GM12874 (cell line): ENCODE measurements around the gene SLC26A11.

Source experiments
- TF ChIP-seq, protein P1 (sequence below): IDR thresholded peaks from 2 replicates; pipeline ENCODE4 v1.5.1; 2011; ENCODE audit warnings: low read depth, mild to moderate bottlenecking, control low read depth, low read length, moderate library complexity; ENCODE audit not compliant: insufficient read depth

Gene SLC26A11

DNA sequence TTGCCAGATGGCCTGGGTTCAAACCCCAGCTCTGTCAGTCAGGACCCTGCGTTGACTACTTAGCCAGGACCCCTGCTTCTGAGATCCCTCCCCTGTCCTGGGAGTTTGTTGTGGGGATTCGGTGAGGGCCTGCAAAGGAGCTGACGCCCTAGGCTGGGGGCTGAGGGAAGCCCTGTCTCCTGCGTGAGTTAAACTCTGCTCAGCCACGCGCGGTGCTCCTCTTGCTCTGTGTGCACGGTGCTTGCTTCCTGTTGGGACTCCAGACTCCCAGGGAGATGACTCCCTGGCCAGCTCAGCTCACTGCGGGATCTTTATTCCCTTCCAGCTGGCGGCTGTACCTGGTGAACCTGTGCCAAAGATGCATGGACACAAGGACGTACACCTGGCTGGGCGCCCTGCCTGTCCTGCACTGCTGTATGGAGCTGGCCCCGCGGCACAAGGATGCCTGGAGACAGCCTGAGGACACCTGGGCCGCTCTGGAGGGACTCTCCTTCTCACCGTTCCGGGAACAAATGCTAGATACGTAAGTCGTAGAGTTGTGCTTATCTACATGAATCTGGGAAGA is 77.9 kb downstream of the SLC26A11 start:
- TF ChIP-seq, protein P1, sequence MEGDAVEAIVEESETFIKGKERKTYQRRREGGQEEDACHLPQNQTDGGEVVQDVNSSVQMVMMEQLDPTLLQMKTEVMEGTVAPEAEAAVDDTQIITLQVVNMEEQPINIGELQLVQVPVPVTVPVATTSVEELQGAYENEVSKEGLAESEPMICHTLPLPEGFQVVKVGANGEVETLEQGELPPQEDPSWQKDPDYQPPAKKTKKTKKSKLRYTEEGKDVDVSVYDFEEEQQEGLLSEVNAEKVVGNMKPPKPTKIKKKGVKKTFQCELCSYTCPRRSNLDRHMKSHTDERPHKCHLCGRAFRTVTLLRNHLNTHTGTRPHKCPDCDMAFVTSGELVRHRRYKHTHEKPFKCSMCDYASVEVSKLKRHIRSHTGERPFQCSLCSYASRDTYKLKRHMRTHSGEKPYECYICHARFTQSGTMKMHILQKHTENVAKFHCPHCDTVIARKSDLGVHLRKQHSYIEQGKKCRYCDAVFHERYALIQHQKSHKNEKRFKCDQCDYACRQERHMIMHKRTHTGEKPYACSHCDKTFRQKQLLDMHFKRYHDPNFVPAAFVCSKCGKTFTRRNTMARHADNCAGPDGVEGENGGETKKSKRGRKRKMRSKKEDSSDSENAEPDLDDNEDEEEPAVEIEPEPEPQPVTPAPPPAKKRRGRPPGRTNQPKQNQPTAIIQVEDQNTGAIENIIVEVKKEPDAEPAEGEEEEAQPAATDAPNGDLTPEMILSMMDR, result no peak
